PC-9 (cell line): ENCODE results near the gene TMCC2. TPM values are rescaled to one million over a fixed set of nuclear protein-coding genes. Genes with fewer than 3 reads are reported as not detected.

Experiments used
- BruUV-seq: library from RNA; stranded (reverse); fragments of 400-500 nt; replicated peaks from 2 replicates; lab custom pipeline; 2021; lab: Mats Ljungman, UMichigan
- CTCF ChIA-PET: fragments of 300-600 bp; sonication (Branson Sonifier 250); formaldehyde crosslinking; loops from one replicate; lab custom pipeline; 2022; ENCODE audit warnings: antibody characterized with exemption; lab: Charles Lee
- POLR2A ChIA-PET: fragments of 300-600 bp; sonication (Branson Sonifier 250); formaldehyde crosslinking; loops from one replicate; lab custom pipeline; 2022; ENCODE audit warnings: antibody characterized with exemption; ENCODE audit not compliant: unreplicated experiment; lab: Charles Lee
- DNase-seq, 2 experiments: peaks; one replicate each; pipeline versions ENCODE4 v3.0.0 to v3.0.0-alpha.2; 2015 to 2022; ENCODE audit warnings: mixed read lengths in 1 of 2
- H2AFZ ChIP-seq: fragments of 200-600 bp; sonication (generic); 2 replicates; pipeline ENCODE4 v1.8.1; 2017; ENCODE audit warnings: antibody characterized with exemption
- H3F3A ChIP-seq: fragments of 200-600 bp; sonication (generic); 2 replicates; pipeline ENCODE4 v1.8.1; 2017; ENCODE audit warnings: antibody characterized with exemption, mild to moderate bottlenecking, low read depth; ENCODE audit not compliant: insufficient read depth
- H3K27ac ChIP-seq: fragments of 200-600 bp; sonication (generic); 2 replicates; pipeline ENCODE4 v1.6.1; 2016; ENCODE audit warnings: mixed run types
- H3K27me3 ChIP-seq: fragments of 200-600 bp; sonication (generic); 2 replicates; pipeline ENCODE4 v1.6.1; 2016; ENCODE audit warnings: low read depth, mixed run types; ENCODE audit not compliant: insufficient read depth
- H3K36me3 ChIP-seq: fragments of 200-600 bp; sonication (generic); 2 replicates; pipeline ENCODE4 v1.6.1; 2016; ENCODE audit warnings: low read depth, mixed run types
- H3K4me1 ChIP-seq: fragments of 200-600 bp; sonication (generic); replicated peaks from 2 replicates; pipeline ENCODE4 v1.6.1; 2016; ENCODE audit warnings: mixed run types; ENCODE audit not compliant: insufficient read depth
- H3K4me2 ChIP-seq: fragments of 200-600 bp; sonication (generic); 2 replicates; pipeline ENCODE4 v1.6.1; 2017; ENCODE audit warnings: mixed run types
- H3K4me3 ChIP-seq: fragments of 200-600 bp; sonication (generic); 2 replicates; pipeline ENCODE4 v1.6.1; 2016; ENCODE audit warnings: mixed run types
- H3K79me2 ChIP-seq: fragments of 200-600 bp; sonication (generic); 2 replicates; pipeline ENCODE4 v1.6.1; 2017; ENCODE audit warnings: low read depth, mixed run types
- H3K9me2 ChIP-seq: fragments of 200-600 bp; sonication (generic); 2 replicates; pipeline ENCODE4 v1.8.1; 2017; ENCODE audit warnings: mild to moderate bottlenecking; ENCODE audit not compliant: insufficient read depth
- H3K9me3 ChIP-seq: fragments of 200-600 bp; sonication (generic); 2 replicates; pipeline ENCODE4 v1.8.1; 2016; ENCODE audit warnings: low read depth; ENCODE audit not compliant: insufficient read depth
- H4K20me1 ChIP-seq: fragments of 200-600 bp; sonication (generic); 2 replicates; pipeline ENCODE4 v1.8.1; 2017; ENCODE audit not compliant: insufficient read depth
- CTCF ChIP-seq: fragments of 200-600 bp; sonication (generic); conservative IDR thresholded peaks from 2 replicates; pipeline ENCODE4 v1.6.1; 2017; ENCODE audit warnings: mixed run types, antibody characterized with exemption, mild to moderate bottlenecking, moderate library complexity
- EZH2 ChIP-seq: fragments of 200-600 bp; sonication (generic); IDR thresholded peaks from 2 replicates; pipeline ENCODE4 v1.8.0; 2017; ENCODE audit warnings: antibody characterized with exemption, low read depth
- intact Hi-C: fragments of 100-400 bp; cut with micrococcal nuclease; formaldehyde crosslinking; loops from one replicate; pipeline ENCODE4 v1.10.0; 2022; ENCODE audit not compliant: unreplicated experiment
- total RNA-seq: library from RNA; stranded (reverse); gene quantifications from 2 replicates; pipeline ENCODE4 v1.2.3, GENCODE V29; 2021

TMCC2 gene
- total RNA-seq, 1 experiment from 2014 or later = 0.79 TPM

DNA sequence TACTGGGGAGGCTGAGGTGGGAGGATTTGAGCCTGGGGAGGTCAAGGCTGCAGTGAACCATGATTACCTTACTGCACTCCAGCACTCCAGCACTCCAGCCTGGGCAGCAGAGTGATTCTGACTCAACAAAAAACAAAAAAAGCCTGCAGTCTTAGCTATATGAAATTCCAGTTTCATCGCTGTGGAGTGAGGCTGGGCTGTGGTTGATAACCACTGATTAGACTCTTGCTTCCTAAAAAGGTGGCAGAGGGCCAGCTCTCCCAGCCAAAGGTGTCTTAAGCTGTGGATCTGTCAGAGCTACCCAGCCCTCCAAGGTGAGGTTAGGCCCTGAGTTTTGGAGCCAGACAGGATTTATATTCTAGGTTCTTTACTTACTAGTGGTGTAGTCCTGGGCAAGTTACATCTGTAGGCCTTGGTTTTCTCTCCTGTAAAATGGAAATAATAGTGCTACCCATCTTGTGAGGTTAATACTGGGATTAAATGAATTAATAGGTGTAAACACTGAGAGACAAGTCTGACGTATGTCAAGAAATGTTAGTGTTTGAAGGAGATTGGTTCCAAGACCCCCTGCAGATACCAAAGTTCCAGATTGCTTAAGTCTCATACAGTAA, 35.9 kb downstream of the TMCC2 start:
- intact Hi-C loops = no loop called here
- no peak overlapping the region for H2AFZ ChIP-seq
- CTCF ChIA-PET = interaction anchor here (0.5 kb wide), 1 partner anchor 228 kb away, joined by 4 read pairs; no protein-coding TSS in a partner anchor
- POLR2A ChIA-PET = no interaction called here
- no peaks in the 10 kb centered on the region for H3K36me3 ChIP-seq
- H3K9me2 ChIP-seq = no peaks in the 10 kb centered on the region
- peak in 1 of 2 experiments; percentile 30 for DNase-seq
- no peaks in the 10 kb centered on the region for H3K9me3 ChIP-seq
- no peak overlapping the region for H3K4me3 ChIP-seq
- H3F3A ChIP-seq = peaks cover 5% of the 10 kb centered on the region; the same call in 1 of the 2 replicates
- H3K4me2 ChIP-seq = no peak overlapping the region
- BruUV-seq = no TSS peak
- H3K27me3 ChIP-seq = no peaks in the 10 kb centered on the region
- H4K20me1 ChIP-seq = no peaks in the 10 kb centered on the region
- TF ChIP-seq EZH2 = no peak
- no peak for TF ChIP-seq CTCF
- H3K27ac ChIP-seq = no peak overlapping the region
- no peaks in the 10 kb centered on the region for H3K79me2 ChIP-seq
- H3K4me1 ChIP-seq = 0 out of 2 replicates have a peak, but pooled peaks cover 1% of the 10 kb centered on the region

DNA sequence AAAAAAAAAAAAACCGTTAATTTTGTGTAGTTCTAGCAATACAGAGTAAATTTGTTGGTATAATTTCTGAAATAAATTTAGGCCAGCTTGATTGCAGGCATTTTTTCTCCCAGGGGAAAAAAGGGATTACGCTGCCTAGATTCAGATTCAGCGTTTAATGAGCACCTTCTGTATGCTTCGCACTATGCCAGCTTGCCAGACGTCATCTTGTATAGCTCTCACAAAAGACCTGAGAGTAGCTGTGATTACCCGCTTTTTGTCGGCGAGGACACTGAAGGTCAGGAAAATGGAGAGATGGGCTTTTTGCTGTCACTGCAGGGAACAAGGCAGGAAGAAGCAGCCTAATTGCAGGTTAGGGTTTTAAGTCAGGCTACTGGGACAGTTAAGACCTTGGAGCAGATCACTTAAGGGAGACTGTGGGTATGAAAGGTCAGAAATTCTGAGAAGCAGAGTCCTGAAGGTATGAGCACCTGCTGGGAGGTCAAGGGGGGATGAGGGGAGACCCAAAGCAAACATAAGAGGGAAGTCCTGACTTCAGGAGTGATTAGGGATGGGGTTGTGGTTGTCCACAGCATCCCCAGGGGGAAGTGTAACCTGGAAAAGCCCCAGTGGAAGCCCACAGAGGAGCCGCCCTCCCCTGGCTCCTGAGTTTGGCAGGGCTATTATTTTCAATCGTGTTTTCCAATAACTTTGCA, 39.0 kb downstream of the TMCC2 start:
- TF ChIP-seq EZH2 (no peak), CTCF (no peak)
- Histone ChIP-seq H3K36me3 (no peaks in the 10 kb centered on the region), H3K4me2 (no peak overlapping the region), H3K9me3 (no peaks in the 10 kb centered on the region), H2AFZ (no peak overlapping the region), H3K4me3 (no peak overlapping the region), H3K27ac (no peak overlapping the region), H3K79me2 (no peaks in the 10 kb centered on the region), H3K9me2 (no peaks in the 10 kb centered on the region), H4K20me1 (no peaks in the 10 kb centered on the region), H3F3A (peaks cover 5% of the 10 kb centered on the region; the same call in 1 of the 2 replicates), H3K4me1 (peaks cover 5% of the 10 kb centered on the region; the same call in 1 of the 2 replicates), H3K27me3 (no peaks in the 10 kb centered on the region)
- no peak for DNase-seq
- ChIA-PET CTCF (interaction anchor here (0.7 kb wide), 1 partner anchor 37 kb away, joined by 3 read pairs; no protein-coding TSS in a partner anchor), POLR2A (interaction anchor here (0.6 kb wide), 1 partner anchor 379 kb away, joined by 11 read pairs; no protein-coding TSS in a partner anchor)
- BruUV-seq = no TSS peak
- intact Hi-C loops = no loop called here

DNA sequence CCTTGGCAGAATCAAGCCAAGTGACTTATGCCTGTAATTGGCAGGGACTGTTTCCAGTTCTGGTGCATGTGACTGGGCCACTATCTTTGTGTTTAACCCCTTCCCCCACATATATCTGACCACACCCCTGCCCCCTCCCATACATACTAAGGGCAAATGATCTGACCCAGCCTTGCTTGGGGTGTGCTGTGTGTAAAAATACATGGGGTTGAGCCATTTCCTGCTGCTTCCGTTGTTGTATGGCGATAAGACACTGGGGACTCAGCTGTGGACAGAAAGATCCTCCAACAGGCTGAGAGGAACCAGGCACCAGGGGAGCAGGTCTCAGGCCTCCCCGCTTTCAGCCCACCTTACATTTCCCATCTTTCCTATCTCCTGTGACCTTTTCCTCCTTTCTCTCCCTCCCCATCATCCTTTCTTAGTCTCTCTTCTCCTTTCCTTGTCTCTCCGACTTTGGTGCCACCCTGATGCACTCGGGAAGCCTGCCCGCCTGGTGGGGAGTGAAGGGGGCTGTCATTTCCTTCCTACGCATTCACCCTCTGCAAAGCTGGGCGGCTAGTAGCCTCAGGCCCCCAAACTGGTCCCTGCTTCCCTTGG, 39.7 kb downstream of the TMCC2 start:
- H2AFZ ChIP-seq = no peak overlapping the region
- H3K4me3 ChIP-seq = no peak overlapping the region
- H3K79me2 ChIP-seq = no peaks in the 10 kb centered on the region
- no peaks in the 10 kb centered on the region for H3K36me3 ChIP-seq
- ChIA-PET POLR2A (interaction anchor here (0.6 kb wide), 1 partner anchor 378 kb away, joined by 11 read pairs; no protein-coding TSS in a partner anchor), CTCF (no interaction called here)
- H3F3A ChIP-seq = peaks cover 5% of the 10 kb centered on the region; the same call in 1 of the 2 replicates
- no peaks in the 10 kb centered on the region for H3K9me2 ChIP-seq
- H3K27ac ChIP-seq = no peak overlapping the region
- intact Hi-C loops = no loop called here
- no peaks in the 10 kb centered on the region for H3K27me3 ChIP-seq
- no peak for TF ChIP-seq EZH2
- no peak for TF ChIP-seq CTCF
- H3K4me2 ChIP-seq = no peak overlapping the region
- H4K20me1 ChIP-seq = no peaks in the 10 kb centered on the region
- DNase-seq = no peak
- H3K9me3 ChIP-seq = no peaks in the 10 kb centered on the region
- H3K4me1 ChIP-seq = peaks cover 5% of the 10 kb centered on the region; the same call in 1 of the 2 replicates
- BruUV-seq = no TSS peak
